ENCODE results near the gene ZDHHC20. TPM values are rescaled to one million over a fixed set of nuclear protein-coding genes. Genes with fewer than 3 reads are reported as not detected.

The ZDHHC20 gene
- total RNA-seq, 1 experiment from 2014 or later = 102 TPM

GRCh38 chr13:21326155-21327031 lies 132.7 kb downstream of the ZDHHC20 start:
- no peak for DNase-seq (ENCODE audit: low read depth)

- DNase-seq (ENCODE audit: low read depth) = no peak
Measured at GRCh38 chr13:21324803-21325202, 134.3 kb downstream of the ZDHHC20 start.

DNA sequence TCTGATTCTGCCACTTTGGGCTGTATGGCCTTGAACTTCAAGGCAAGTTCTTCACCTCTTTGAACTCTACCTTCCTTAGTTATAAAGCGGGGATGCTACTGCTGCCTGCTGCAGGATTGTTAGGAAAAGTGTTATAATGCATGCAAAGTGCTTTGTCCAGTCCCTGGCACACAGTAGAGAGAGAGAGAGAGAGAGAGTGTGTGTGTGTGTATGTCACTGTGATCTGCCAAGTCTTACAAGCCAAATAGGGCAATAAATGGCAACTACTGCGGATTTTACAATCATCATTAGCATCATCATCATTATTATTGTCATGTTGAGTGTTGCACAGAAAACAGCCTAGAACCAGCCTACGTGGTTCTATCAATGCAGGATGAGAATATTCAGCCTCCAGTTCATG lies 136.1 kb downstream of the ZDHHC20 start:
- no peak for DNase-seq (ENCODE audit: low read depth)

Other genes starting within 250 kb of the ZDHHC20 start
- 85.6 and 170 TPM in 2 replicates for gene MICU2, start 144.9 kb upstream of the ZDHHC20 start, total RNA-seq (2014; rRNA removed; shearing (Covaris generic))
- gene FGF9, start 211.8 kb upstream of the ZDHHC20 start, total RNA-seq (2014; rRNA removed; shearing (Covaris generic)) = not detected in 2 replicates